IPS DF 4.7 (cell line): ENCODE results near the gene METAP1D.
"Not testable (repeated sequence)": the region's sequence is repeated elsewhere in the genome, so short reads cannot be mapped to it uniquely, and the experiment has no call there.

Experiments used
- DNase-seq: peaks from one replicate; pipeline ENCODE4 v3.0.0-alpha.2; 2013; ENCODE audit warnings: low spot score; ENCODE audit errors: extremely low read depth

Gene METAP1D

DNA sequence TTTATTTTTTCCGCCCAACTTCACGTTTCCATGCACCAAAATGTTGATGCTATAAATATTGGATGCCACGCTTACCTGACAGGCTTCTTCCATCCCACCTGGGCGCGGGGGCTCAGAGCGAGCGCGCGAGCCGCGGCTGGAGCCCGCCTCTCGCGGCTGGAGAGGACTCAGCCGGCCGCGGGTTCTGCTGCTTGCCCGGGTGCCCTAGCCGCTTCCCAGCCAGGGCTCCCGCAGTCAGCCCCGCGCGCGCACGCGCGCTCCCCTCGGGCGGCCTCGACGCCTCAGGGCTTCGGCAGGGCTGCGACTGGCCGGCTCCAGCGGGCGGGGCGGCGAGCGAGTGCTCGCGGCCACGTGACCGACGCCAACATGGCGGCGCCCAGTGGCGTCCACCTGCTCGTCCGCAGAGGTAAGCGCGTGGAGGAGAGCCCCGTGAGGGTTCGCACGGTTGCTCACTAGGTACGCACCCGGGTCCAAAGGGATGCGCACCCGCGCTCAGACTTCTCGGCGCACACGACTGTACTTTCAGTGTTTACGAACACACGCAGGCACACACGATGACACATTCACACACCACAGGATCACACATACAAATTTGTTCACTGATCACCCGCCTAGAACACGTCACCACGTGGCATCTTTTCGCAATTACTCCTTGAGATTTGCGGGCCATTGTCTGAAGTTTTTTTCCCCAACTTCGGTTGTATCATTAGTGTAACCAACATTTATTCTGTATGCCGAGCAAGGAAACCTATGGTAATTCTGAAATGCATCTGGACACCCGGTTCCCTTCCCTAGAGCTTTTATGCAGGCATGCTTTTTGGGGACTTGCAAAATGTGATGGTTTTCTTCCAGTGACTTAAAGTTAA is at the start of gene METAP1D:
Gene METAP1D, plus strand, starts transcription at position 350 of the 866 bp plus-strand sequence. Its CDS starts 17 bp downstream, at position 367.
- peak; percentile 78 for DNase-seq

DNA sequence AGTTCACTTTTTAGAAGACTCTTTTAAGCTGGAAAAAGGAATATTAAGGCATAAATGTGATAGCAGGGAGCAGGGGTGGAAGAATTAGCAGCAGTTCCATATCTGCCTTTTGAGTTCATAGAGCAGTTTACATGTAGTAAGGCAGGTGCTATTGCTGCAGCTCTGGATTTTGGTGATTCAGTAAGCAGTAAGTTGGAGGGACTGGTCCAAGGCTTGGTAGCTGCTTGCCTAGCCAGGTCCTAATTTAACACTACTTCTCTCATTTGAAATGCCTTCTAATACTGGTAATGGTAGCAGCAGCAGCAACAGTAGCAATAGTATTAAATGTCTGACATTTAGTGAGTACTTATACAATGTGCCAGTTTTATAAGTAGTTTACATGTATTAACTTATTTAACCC is 47.5 kb upstream of the METAP1D start:
- DNase-seq: no peak

DNA sequence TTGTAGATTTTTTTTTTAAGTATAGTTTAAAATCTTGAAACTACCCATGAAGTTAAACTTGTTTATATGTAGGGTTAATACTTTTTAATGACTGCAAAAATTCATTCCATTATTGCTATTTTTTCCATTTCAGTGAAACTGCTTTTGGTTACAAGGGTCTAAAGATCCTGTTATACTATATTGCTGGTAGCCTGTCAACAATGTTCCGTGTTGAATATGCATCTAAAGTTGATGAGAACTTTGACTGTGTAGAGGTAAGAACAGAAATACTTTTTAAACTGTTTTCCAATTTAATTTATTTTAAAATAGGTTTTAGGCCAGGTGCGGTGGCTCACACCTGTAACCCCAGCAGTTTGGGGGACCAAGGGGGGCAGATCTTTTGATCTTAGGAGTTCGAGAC is 47.0 kb upstream of the METAP1D start:
- DNase-seq: no peak

DNA sequence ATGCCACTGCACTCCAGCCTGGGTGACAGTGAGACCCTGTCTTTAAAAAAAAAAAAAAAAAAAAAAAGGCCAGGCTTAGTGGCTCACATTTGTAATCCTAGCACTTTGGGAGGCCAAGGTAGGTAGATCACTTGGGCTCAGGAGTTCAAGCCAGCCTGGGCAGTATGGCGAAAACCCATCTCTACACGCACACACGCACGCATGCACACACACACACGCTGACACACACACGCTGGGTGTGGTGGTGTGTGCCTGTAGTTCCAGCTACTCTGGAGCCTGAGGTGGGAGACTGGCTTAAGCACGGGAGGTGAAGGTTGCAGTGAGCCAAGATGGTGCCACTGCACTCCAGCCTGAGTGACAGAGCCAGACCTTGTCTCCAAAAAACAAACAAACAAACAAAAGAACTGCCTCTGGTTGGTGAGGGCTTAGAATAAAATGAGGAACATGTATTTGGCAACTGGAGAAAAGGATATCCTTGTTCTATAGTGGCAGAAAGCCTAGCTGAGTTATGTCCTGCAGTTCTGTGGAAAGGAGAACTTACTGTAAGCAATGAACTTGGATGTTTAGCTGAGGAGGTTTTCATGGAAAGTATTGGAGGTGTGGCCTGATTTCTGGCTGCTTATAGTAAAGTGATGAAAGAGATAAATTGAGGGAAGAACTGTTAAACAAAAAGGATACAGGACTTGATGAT is 43.5 kb upstream of the METAP1D start:
- DNase-seq: no peak

DNA sequence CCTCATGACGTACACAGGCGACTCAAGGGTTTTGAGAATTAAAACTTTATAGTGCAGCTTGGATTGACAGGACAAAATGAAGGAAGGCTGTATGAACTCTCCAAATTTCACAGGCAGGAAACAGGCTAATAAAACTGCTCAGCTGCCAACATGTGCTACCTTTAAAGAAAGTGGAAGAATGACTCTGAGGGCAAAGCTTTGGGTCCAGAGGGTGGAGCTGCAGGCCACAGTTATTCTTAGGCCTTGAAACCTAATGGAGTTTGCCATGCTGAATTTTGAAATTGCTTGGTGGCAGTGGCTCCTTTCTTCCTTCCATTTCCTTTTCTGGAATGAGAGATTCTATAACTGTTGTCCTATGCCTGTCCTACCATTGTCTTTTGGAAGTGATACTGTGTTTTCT is 42.7 kb upstream of the METAP1D start:
- no peak for DNase-seq

DNA sequence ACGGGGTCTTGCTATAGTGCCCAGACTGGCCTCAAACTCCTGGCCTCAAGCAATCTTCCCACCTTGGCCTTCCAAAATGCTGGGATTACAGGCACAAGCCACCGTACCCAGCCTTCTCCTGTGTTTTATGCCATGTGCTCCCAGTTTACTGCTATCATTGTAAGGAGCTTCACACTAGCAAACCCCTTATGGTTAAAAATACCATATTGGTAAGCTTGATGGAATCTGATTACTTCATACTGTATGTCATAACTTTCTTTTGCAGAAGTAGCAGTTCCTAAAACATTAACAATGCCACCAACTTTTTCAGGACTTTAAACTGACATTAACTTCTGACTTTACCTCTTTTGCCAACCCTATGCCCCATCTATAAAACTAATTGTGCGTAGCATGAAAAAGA is 41.3 kb upstream of the METAP1D start:
- no peak for DNase-seq

DNA sequence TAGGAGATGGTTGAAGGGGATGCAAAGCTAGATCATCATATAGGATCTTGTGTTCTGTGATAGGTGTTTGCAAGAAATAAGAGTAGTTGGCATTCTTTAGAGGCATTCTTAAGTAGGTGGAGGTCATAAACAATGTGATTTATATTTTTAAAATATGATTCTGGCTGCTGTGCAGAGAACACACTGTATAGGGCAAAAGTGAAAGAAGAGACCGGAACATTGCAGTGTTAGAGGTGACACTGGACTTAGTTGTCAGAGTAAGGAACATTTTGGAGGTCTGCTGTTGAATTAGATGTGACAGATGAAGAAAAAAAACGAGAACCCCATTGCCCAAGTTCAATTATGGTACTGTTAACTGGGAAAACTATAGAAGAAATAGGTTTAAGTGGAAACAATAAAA is 39.8 kb upstream of the METAP1D start:
- no peak for DNase-seq

DNA sequence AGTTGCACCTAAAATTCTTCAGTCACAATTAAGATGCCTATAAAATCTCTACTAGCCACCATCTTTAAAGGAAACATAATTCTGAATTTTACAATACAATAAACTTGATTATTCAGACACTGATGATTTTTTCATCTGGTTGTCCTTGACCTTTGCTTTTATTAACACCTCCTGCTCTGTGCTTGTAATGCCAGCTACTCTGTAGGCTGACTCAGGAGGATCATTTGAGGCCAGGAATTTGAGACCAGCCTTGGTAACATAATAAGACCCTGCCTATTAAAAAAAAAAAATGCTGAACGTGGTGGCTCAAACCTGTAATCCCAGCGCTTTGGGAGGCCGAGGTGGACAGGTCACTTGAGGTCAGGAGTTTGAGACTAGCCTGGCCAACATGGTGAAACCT is 39.2 kb upstream of the METAP1D start:
- no peak for DNase-seq

DNA sequence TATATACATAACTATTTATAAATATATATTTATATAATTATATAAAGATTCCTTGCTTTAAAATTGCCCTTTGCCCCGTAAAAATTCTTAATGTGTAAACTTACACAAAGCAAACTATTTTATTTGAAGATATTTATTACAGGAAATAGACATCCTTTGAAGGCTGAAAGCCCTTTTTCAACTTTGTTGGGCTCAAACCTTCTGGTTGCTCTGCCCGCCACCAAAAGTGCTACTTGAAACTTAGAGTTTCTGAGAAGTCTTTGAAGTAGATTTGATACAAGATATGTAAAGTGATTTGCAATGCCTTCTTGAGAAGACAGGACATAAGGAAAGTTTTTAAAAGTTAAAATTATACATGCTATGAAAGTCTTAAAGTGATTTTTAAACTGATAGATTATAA is 36.6 kb upstream of the METAP1D start:
- no peak for DNase-seq

DNA sequence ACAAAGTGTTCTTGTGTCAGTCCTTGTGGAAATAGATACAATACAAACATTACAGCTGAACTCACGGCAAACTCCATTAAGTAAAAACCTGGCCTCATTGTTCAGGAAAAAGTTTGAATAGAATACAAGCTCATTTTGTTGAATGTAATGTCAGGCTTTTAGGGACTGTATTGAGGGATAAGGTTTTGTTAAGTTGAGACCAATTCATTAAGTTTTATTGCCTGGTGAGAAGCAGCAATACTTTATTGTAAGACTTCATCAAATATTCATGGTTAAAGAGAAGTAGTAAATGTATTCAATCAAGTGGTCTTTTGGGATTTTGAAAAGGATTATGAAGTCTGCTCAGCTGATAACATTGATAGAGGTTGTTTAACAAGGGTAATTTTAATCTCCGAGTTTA is 35.4 kb upstream of the METAP1D start:
- no peak for DNase-seq

DNA sequence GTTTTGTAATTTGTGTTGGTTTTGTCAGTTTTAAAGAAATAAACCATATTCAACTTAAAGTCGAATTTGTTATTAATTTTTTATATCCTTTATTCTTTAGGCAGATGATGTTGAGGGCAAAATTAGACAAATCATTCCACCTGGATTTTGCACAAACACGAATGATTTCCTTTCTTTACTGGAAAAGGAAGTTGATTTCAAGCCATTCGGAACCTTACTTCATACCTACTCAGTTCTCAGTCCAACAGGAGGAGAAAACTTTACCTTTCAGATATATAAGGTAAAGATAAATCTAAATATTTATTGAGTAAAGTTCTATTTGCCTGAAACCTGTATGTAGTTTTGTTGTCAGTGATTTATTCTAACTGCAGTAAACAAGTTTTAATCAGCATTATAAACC is 34.5 kb upstream of the METAP1D start:
- no peak for DNase-seq

DNA sequence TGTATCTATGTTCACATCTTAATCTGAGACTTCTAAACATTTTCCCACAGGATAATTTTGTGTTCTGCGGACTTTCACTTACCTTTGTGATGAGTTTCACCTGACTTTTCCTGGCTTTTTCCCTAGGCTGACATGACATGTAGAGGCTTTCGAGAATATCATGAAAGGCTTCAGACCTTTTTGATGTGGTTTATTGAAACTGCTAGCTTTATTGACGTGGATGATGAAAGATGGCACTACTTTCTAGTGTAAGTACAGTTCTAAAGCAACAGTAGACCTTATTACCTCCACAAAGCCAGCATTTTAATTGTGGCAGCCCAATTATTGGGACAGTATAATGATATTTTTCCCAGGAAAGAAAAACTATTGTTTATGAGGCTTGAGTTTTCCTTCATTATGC is 34.1 kb upstream of the METAP1D start:
- DNase-seq: no peak

DNA sequence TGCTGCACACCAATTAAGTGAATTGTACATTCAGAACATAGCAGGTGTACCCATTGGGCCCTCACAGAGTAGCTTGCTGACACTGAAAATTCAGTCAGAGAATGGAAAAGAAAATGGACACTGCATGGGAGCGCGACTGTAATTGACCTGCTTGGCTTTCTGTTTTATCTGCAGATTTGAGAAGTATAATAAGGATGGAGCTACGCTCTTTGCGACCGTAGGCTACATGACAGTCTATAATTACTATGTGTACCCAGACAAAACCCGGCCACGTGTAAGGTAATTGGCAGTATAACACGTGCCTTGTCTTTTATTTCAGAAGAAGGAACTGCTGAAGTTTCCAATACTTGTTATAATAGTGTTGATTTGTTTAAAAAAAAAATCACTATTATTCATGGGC is 33.5 kb upstream of the METAP1D start:
- no peak for DNase-seq

DNA sequence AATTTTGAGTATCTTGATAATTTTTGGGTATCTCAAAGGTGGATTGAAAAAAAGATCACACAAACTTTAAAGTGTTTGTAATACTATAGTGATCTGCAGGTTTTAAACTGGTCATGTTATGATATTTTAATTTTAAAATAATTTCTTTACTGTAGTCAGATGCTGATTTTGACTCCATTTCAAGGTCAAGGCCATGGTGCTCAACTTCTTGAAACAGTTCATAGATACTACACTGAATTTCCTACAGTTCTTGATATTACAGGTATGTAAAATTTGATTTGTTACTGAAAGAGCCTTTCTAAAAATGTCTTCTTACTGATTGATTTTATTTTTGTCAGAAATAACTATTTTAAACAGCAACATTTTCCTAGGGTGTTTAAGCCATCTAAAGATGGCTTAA is 33.1 kb upstream of the METAP1D start:
- DNase-seq: no peak

DNA sequence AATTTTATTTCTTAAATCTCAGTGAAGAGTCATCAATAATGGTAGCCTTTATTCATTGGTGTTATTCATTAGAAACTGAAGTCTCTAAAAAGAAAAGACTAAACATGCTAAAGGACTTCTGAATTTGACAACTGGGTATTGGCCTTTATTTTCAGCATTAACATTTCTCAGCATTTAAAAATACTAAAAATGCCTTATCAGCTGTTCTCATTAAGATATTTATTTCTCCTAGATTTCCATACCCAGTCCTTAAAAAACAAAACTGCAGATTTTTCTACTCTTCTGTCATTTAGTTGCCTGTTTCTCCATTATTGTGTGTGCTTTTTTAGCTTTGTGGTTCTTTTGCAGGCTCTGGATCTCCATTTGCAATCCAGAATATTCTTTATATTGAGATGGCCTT is 31.2 kb upstream of the METAP1D start:
- no peak for DNase-seq

DNA sequence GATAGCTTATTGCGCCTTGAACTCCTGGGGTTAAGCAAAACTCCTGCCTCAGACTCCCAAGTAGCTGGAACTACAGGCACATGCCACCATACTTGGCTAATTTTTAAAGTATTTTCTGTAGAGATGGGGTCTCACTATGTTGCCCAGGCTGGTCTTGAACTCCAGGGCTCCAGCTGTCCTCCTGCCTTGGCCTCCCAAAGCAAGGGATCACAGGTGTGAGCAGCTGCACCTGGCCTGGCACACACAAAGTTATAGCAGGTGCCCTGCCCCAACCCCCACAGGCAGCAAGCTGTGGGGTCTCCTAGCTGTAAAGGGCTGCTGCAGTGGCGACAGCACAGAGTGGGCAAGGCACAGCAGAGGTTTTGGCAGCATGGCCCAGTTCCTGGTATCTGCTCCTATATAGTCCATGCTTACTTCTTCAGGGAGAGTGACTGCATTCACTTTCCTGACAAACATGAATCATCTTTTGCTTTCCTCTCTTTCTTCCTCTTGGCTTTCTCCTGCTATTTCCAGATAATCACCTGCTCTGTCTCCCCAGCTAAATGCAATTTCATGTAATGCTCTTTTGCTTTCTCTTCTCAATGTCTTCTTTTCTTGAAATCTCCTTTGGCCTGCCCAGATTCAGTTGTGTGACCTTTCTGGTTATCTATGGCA is 27.3 kb upstream of the METAP1D start:
- no peak for DNase-seq

DNA sequence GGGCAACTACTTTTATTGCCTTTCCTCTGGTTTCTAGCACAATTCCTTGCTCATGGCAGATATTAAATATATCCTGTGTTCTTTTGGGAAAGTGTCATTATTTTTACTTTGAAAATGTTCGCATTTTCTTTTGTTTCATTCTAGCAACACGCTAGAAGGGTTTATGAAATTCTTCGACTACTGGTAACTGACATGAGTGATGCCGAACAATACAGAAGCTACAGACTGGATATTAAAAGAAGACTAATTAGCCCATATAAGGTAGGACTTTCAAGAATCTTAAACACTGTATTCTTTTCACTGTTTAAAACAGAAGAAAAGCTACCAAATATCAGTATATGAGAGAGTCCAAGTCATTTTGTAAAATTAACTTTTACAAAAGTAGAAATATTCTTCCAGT is 20.6 kb upstream of the METAP1D start:
- no peak for DNase-seq

DNA sequence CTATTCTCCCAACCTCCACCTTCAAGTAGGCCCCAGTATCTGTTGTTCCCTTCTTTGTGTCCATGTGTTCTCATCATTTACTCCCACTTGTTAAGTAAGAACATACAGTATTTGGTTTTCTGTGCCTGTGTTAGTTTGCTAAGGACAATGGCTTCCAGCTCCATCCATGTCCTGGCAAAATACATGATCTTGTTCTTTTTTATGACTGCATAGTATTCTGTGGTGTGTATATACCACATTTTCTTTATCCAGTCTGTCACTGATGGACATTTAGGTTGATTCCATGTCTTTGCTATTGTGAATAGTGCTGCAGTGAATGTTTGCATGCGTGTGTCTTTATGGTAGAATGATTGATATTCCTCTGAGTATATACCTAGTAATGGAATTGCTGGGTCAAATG is 15.8 kb upstream of the METAP1D start:
- DNase-seq: not testable (repeated sequence)

DNA sequence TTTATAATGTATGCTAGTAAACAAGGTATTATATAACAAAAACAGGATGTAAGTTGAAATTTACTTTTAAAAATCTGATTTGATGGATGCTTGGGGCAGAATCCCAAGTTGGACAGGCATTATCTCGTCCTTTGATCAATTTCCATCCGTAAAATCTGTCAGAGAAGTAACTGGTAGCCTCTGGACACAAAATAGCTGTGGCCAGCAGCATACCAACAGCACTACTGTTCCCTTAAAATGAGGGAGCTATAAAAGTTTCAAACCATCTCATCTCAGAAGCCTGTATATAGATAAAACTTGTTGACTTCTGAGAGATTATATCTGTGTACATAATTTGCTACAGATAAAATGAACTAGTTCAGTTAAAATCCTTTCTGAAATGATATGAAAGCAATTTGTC is 14.7 kb upstream of the METAP1D start:
- no peak for DNase-seq

DNA sequence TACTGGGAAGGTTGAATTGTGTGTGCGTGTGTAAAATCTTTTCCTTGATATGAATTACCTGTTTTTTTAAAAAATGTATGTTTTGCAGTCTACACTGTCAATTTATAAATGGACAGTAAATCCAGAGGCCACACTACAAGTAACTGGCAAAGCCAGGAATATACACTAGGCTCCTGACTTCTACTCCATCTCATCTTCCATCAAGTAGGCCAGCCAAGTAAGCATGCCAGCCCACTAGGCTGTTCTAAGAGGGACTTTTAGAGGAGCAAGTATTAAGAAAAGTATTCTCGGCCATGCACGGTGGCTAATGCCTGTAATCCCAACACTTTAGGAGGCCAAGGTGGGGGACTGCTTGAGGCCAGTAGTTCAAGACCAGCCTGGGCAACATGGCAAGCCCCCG is 13.0 kb upstream of the METAP1D start:
- no peak for DNase-seq

DNA sequence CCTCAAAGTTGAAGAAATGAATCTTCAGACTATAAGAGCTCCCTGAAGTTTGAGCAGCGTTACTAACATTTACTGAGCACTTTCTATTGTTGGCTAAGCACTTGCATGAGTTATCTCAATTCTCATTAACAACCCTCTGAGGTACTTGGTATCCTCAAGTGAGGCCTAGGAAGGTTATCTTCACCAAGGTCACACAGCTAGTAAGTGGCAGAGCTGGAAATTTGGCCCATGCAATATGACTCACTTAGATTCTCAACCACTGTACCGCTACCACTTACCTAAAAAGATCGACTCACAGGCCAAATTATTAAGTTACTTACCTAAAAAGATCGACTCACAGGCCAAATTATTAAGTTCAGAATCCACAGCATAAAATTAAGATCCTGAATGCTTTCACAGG is 8.7 kb upstream of the METAP1D start:
- DNase-seq: no peak

DNA sequence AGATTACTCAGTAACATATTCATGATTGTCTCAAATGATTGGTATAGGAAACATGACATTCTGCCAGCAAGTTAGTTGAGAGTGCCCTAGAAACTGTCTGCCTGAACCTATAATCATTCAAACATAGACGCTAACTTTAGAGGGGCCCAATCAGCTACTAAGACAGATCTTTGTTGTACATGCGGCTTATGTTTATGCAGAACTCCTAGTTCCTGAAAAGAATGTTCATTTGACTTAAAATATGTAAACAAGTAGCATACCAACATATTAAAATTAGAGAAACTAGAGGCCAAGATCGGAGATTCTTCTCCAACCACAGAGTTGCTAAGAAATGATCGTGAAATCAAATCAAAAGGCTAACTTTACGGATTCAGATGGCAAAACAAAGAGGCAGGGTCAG is 4.2 kb upstream of the METAP1D start:
- no peak for DNase-seq
